ENCODE data around the gene FAP. TPM values are rescaled to one million over a fixed set of nuclear protein-coding genes. Genes with fewer than 3 reads are reported as not detected.
A peak's percentile ranks its signal among the peaks of the same experiment; 100 is the strongest.

FAP gene, protein sequence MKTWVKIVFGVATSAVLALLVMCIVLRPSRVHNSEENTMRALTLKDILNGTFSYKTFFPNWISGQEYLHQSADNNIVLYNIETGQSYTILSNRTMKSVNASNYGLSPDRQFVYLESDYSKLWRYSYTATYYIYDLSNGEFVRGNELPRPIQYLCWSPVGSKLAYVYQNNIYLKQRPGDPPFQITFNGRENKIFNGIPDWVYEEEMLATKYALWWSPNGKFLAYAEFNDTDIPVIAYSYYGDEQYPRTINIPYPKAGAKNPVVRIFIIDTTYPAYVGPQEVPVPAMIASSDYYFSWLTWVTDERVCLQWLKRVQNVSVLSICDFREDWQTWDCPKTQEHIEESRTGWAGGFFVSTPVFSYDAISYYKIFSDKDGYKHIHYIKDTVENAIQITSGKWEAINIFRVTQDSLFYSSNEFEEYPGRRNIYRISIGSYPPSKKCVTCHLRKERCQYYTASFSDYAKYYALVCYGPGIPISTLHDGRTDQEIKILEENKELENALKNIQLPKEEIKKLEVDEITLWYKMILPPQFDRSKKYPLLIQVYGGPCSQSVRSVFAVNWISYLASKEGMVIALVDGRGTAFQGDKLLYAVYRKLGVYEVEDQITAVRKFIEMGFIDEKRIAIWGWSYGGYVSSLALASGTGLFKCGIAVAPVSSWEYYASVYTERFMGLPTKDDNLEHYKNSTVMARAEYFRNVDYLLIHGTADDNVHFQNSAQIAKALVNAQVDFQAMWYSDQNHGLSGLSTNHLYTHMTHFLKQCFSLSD
- total RNA-seq (2014; rRNA removed; shearing (Covaris generic)), result 0.37 and 2.3 TPM in 2 replicates
- 0.16 and 0.29 TPM in 2 replicates for polyA plus RNA-seq (2015; cell fraction: cytosol; rRNA removed)
- polyA plus RNA-seq (2015; cell fraction: nucleus; rRNA removed), result 3.6 and 4.8 TPM in 2 replicates

DNA sequence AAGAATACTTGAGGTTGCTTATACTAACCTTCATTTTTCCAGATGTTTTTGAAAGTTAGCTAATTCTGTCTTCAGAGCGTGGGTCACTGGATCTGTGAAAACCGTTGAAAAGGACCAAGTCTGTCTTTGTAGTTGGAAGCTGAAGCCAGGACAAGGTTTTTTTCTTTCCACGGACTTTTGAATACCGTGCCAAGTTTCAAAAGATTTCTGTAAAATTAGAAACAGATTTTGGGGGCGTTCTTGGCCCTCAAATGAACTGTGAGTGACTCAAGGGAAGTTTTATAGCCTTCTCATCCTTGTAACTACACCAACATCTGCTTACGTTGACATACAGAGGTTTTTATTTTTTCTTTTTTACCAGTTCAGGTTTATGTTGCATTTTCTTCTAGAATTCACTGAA lies at the start of gene FAP:
Gene FAP (minus strand): TSS at position 152 of the 400 bp plus-strand sequence. CDS start 118 bp downstream, at position 34.
- no peak for DNase-seq (ENCODE audit: low read depth, low spot score)
- in situ Hi-C loops (cut with HindIII; ENCODE audit: low pct_unique_long_range_greater_than_20kb, low sequenced_read_pairs), result no loop called here

DNA sequence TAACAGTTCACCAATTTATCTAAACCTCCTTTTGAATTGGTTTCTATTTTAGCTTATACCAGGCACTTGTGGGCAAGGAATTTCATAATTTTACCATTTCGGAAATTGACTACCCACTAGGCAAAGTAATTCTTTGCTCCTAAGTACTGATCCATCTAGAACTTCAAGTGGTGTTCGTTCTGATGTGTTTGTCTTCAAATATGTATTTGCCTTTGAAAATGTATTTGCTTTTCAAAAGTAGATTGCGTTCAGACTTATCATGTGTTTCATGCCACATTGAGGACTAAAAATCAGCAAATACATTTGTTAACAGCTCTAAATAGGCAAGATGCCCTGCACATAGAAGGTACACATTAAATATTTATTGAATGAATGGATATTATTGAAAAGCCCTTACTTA lies 48.5 kb upstream of the FAP start:
- in situ Hi-C loops (cut with HindIII; ENCODE audit: low pct_unique_long_range_greater_than_20kb, low sequenced_read_pairs), result loop anchor here (10.0 kb wide), 1 partner anchor 147 kb away; no protein-coding TSS in a partner anchor
- no peak for DNase-seq (ENCODE audit: low read depth, low spot score)

DNA sequence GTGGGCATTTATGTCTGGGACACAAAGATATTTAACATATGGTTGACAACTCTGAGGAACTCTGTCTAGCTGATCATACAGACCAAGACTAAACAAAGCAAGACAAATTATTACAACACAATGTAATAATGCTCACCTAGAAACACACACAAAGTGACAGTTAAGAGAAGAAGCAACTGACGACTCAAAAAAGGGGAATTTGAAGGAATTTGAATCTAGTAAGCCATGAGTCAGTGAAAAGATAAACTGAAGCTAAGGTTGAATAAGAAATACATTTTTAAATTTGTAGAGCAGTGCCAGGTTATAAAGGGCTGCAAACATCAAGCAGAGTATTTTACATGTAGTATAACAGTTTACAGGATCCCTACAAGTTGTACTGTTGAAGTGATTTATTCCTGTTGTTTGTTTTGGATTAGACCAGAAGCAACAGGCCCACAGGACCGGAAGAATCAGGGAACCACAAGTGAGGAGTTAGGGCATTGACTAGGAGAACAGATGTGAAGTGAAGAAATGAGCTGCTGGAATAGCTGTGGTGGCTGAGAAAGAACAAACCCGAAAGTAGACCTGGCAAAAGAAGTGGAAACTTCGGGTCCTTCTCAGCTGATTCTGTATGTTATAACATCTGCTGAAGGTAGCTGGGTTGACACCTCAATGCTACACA lies 39.6 kb upstream of the FAP start:
- DNase-seq (ENCODE audit: low read depth, low spot score), result no peak
- in situ Hi-C loops (cut with HindIII; ENCODE audit: low pct_unique_long_range_greater_than_20kb, low sequenced_read_pairs), result no loop called here

DNA sequence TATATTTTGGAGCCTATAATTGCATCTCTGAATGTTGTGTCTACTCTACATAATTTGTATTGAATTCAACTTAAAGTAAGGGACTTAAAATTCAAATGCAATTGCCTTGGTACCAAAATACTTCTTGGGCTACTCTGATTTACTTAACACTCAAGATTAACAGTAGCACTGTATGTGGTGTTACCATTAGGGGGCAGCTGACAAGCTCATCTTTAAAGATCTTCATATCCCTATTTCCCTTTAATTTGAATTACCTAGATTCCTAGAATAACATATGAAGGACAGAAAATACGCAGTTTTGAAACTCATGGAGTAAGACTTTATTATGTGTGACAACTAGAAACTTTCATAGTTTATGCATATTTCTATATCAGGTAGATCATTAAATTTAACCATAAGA lies 37.4 kb upstream of the FAP start:
- no peak for DNase-seq (ENCODE audit: low read depth, low spot score)
- in situ Hi-C loops (cut with HindIII; ENCODE audit: low pct_unique_long_range_greater_than_20kb, low sequenced_read_pairs), result no loop called here

DNA sequence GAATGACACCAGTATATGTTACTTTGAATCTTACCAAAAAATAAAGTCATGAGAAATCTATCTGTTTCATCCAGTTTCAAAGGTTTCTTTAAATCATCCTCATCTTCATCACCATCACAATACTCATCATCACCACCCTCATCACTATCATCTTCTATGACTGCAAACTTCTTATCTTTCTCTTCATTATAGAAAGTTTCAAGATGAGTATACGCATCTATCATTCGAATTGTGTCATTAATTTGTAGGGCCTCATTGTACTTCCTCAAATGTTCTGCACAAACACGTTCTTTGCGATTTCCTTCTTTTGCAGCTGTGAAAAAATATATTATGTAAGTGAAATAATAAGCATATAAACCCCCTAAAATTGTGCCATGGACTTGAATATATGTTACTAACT lies 34.1 kb upstream of the FAP start:
- no peak for DNase-seq (ENCODE audit: low read depth, low spot score)
- in situ Hi-C loops (cut with HindIII; ENCODE audit: low pct_unique_long_range_greater_than_20kb, low sequenced_read_pairs), result no loop called here

DNA sequence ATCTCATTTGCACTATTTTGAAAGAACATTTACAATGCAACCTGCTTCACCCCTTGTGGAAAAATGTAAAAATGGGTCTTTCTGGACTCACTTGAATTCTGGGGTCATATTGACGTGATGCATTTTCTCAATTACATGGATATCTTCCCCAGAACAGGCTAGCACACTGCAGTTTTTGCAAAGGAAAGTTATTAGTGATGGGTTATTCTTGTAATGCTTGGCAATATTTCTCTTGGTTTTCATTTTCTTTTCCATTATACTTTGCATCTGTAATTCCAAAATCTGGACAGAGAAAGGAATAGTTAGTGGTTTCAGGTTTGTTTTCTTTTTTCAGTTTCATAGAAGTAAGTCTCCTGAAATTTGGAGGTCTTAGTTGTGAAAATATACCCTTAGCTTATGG lies 24.8 kb upstream of the FAP start:
- in situ Hi-C loops (cut with HindIII; ENCODE audit: low pct_unique_long_range_greater_than_20kb, low sequenced_read_pairs), result no loop called here
- no peak for DNase-seq (ENCODE audit: low read depth, low spot score)

DNA sequence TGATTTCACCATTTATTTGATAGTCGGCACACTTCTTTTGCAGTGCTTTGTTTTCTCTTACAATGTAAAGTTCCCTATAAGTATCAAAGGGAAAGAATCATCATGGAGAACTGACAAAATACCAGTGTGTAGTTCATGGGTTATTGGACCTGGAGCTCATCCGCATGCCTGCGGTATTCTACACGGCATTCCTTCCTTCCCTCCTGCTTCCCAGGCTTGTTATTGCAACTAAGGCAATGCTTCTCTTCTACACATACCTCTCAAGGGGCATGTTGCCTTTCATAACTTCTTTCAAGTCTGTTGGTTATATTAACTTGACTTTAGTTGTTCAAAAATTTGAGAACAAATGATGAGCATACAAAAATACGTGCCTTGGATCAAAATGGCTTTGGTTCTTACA lies 24.3 kb upstream of the FAP start:
- no peak for DNase-seq (ENCODE audit: low read depth, low spot score)
- in situ Hi-C loops (cut with HindIII; ENCODE audit: low pct_unique_long_range_greater_than_20kb, low sequenced_read_pairs), result no loop called here

DNA sequence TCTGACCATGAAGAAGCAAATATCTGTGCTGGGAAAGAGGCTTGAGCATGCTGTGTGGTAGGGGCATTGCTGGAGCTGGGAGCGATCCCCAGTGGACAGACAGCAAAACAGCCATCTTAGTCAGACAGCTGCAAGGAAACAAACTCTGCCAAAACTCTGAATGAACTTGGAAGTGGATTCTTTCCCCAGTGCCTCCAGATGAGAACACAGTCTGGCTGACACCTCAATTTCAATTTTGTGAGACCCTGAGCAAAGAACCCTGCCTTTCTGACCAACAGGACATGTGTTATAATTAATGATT lies 23.2 kb upstream of the FAP start:
- DNase-seq (ENCODE audit: low read depth, low spot score), result no peak
- in situ Hi-C loops (cut with HindIII; ENCODE audit: low pct_unique_long_range_greater_than_20kb, low sequenced_read_pairs), result no loop called here

DNA sequence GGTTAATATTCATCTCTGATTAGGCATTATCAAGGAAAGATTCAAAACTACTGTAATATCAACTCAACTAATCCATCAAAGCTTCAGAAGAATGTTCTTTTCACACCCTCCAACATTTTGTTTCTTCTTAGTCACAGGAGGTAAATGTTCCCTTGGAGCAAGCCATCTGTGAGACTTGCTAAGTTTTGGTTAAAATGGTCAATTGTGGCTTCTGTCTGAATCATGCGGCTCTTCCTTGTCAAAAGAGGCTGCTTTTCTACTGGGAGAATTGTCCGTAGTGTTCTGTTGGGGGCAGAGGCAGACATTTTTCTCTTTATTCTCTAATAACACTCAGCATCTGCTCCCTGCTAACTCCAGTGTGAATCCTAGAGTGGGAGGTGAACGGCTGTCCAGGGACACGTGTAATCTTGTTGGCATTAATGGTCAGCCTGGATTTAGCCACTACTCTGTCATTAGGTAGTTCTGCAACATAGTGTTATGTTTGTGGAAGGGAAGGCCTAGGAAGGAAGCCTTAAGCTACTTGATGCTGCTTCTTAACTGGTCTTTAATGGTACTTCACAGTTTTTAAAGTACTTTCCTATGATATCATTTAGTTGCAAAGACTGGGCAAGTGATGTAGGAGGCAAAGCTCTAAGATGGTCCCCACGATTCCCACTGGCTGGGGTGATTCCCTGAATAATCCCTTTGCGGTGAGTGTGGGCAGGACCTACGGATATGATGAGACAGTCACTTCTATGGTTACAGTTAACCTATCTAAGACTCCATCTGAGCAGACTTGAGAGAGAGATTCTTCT lies 22.6 kb upstream of the FAP start:
- in situ Hi-C loops (cut with HindIII; ENCODE audit: low pct_unique_long_range_greater_than_20kb, low sequenced_read_pairs), result no loop called here
- DNase-seq (ENCODE audit: low read depth, low spot score), result no peak

DNA sequence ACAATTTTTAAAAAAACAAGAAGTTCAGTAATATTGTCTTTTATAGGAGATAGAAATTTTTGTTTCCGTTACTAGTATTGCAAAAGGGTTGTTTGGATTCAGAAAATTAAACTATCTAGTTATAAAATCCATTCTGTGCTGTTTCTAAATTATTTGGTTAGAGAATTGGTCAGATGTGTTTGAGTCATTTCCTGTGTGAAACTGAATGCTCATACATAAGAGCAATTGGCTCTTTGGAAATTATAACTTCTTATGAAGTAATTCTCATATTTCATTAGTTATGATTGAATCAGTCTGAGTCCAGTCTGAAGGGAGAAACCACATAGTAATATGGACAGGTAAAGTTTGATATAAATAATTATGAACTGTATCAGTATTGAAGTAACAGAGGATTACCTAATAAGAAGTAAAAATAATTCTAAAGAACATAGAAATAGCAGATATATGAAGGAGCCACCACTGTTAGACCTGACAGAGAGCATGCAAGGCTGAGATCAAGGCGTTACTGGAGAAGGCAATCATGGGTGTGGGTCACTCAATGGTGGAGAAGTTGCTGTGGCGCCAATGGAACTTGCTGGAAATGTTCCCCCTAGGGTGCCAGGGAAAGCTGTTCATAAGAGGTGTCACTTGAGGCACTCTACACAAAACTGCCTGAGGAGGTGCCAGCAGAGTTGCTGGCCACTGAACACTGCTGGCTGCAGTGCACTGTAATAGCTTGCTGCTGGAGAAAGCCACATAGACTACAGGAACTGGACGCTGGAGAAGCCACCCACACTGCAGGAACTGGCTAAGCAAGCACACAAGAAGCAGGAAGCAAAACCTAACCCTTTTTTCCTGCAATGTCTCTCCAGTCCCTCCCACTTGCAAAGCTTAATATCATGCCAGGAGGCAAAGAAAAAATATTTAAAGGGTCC lies 18.0 kb upstream of the FAP start:
- in situ Hi-C loops (cut with HindIII; ENCODE audit: low pct_unique_long_range_greater_than_20kb, low sequenced_read_pairs), result no loop called here
- DNase-seq (ENCODE audit: low read depth, low spot score), result peak; percentile 15

DNA sequence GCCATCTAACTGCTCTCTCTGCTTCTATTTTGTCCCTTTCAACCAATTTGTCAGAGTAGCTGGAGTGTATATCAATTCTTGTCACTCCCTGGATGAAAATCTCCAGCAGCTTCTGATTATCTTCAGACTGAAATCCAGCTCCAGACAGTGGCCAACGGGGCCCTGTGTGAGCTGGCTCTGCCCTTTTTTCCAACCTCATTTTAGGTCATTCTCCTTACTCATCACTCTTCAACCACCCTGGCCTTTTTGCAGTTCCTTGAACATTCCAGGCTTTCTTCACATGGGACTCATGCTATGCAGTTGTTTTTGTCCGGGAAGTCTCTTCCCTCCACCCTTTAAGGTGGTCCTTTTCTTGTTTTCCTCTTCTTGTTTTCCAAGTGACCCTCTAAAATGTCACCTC lies 15.4 kb upstream of the FAP start:
- no peak for DNase-seq (ENCODE audit: low read depth, low spot score)
- in situ Hi-C loops (cut with HindIII; ENCODE audit: low pct_unique_long_range_greater_than_20kb, low sequenced_read_pairs), result no loop called here

DNA sequence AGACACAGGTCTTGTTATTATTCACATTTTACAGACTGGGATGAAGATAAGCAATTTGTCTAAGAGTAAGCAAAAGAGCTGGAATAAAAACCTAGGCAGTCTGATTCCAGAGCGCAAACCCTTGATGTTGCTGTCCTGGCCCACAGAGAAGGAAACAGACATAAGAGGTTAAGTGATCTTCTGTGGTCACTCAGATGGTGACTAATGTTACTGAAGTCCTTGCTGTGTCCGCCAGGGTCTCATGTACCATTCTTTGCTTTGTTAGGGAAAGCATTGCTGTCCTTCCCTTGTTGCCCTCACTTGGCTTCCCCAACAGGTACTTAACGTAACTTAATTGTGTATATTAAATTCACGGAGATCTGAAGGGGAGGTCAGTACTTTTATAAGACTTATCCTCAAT lies 14.9 kb upstream of the FAP start:
- in situ Hi-C loops (cut with HindIII; ENCODE audit: low pct_unique_long_range_greater_than_20kb, low sequenced_read_pairs), result no loop called here
- no peak for DNase-seq (ENCODE audit: low read depth, low spot score)

DNA sequence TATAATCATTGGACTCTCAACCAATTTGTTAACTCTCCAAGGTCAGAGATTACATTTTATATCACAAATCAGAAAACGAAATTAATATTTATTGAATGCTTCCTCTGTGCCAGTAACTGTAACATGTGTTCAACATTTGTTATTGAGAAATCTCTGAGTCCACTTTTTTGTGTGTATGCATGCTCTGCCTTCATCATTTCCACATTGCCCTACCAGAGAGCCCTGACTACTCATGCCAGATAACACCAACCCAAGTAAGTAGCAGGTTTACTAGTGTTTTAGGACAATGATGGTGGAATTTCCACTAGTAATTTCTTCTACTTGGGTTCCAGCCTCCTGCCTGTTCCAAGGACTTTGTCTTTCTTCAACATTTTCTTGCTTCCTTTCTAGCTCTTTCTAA lies 14.2 kb upstream of the FAP start:
- DNase-seq (ENCODE audit: low read depth, low spot score), result no peak
- in situ Hi-C loops (cut with HindIII; ENCODE audit: low pct_unique_long_range_greater_than_20kb, low sequenced_read_pairs), result no loop called here

DNA sequence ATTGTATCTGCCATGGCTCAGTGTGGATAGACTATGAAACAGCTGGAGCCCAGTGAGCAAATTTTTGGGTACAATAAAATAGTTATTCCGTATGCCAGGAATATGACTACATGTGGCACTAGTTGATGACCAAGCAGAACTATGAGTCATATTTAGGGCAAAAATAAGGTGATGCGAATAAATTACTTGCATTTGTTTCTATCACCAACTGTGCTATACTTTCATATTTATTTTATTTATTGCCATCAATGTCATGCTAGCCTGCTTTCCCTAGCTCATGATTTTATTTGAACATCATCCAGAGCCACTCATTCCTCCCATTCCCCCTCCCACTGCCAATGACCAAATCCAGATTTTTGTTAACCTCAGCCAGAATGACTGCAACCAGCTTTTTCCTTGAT lies 13.3 kb upstream of the FAP start:
- no peak for DNase-seq (ENCODE audit: low read depth, low spot score)
- in situ Hi-C loops (cut with HindIII; ENCODE audit: low pct_unique_long_range_greater_than_20kb, low sequenced_read_pairs), result no loop called here

DNA sequence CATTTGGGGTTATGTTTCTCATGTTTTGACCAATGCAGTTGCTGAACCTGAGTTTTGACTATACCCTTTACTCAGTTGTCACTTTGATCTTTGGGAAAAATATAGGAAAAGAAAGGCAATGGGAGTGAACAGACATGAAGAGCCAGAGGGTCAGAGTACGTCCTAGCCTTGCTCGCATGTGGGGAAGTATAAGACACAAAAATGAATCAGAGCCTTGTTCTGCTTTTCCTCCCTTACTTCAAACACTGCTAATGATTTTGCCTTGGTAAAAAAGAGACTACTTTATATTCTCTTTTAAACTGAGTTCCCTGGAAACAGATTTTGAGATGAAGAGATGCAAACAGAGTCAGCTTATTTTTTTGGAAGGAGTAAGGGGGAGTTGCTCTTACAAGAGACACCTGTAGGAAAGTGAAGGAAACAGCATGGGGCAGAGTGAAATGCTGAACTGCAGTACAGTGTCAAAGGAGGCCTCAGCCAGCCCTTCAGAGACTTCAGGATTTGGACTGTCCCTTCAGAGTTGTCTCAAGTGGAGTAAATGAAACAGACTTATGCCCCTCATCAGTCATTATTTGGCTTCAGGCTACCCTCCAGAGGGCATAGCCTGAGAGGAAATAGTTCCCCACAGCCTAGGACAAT lies 11.1 kb upstream of the FAP start:
- no peak for DNase-seq (ENCODE audit: low read depth, low spot score)
- in situ Hi-C loops (cut with HindIII; ENCODE audit: low pct_unique_long_range_greater_than_20kb, low sequenced_read_pairs), result no loop called here

DNA sequence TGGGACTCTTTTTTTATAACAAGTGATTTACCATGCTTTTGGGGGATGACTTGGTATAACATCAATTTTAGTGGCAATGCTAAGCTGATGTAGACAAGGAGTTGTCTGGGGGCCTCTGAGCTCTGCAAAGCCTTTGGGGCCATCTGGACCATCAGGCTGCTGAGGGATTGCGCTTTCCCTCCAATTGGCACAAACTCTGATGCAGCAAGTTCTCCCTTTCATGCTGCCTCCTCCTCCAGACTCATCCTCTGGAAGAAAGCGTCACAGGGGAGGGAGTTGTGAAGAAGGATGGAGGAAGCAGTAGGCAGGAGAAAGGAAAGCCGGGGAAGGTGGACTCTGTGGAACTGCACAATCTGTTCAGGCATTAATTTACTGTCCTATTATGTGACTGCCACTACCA lies 10.2 kb upstream of the FAP start:
- in situ Hi-C loops (cut with HindIII; ENCODE audit: low pct_unique_long_range_greater_than_20kb, low sequenced_read_pairs), result no loop called here
- DNase-seq (ENCODE audit: low read depth, low spot score), result no peak
